Nephron (organoid): ENCODE measurements around the gene LY6G6C.

Source experiments
- H3K27ac Mint-ChIP-seq, 3 experiments: 2 replicates each; pipeline ENCODE4 v1.8.0; 2020; ENCODE audit warnings: mixed read lengths in 3 of 3, mild to moderate bottlenecking in 2 of 3, moderate library complexity in 1 of 3
- H3K27me3 Mint-ChIP-seq: 2 replicates; pipeline ENCODE4 v1.8.0; 2021; ENCODE audit warnings: low read depth, mild to moderate bottlenecking, moderate library complexity, mixed read lengths
- H3K36me3 Mint-ChIP-seq: 2 replicates; pipeline ENCODE4 v1.8.0; 2020; ENCODE audit warnings: low read depth, mixed read lengths
- H3K4me1 Mint-ChIP-seq: 2 replicates; pipeline ENCODE4 v1.8.0; 2020; ENCODE audit warnings: mixed read lengths
- H3K4me3 Mint-ChIP-seq, 3 experiments: 2 replicates each; pipeline ENCODE4 v1.8.0; 2020; ENCODE audit warnings: mild to moderate bottlenecking in 3 of 3, mixed read lengths in 3 of 3, moderate library complexity in 2 of 3
- H3K9me3 Mint-ChIP-seq: 2 replicates; pipeline ENCODE4 v1.8.0; 2020; ENCODE audit warnings: mixed read lengths
- TF ChIP-seq, protein P1 (sequence below), 3 experiments: fragments of 200-600 bp; sonication (generic); IDR thresholded peaks; one replicate each; pipeline ENCODE4 v1.5.0; 2021; ENCODE audit warnings: antibody characterized with exemption in 3 of 3; ENCODE audit not compliant: unreplicated experiment in 3 of 3

The LY6G6C gene

DNA sequence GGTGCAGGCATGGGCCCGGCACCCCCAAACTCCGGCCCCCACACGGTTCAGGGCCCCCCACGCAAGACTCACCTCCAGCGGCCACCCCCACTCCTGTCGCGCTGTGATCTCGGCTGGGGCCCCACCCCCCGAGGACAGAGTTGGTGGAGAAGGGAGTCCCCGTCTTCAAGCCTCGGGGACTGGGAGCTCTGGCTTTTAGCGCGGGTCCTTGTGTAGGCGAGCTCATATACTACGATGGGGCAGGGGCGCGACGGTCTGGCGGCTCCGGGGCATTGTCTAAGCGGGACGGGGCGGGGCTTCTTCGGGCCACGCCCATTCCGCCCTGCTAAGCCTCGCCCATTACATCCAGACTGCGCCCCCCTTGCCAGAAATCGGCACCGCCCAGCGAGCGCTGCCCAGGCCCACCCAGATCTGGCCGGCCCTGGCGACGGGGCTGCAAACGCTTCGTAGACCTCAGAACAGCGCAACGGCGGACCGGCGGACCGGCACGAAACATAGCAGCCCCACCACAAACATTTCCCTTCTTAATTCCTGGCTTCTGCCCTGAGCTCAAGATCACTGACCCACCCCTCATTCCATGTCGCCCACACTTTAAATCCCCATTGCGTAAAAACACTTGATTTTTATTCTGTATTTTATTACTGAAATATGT is 8.6 kb upstream of the LY6G6C start:
- Mint-ChIP-seq H3K36me3 (peaks cover 69% of the 10 kb centered on the region), H3K4me3 (peak overlapping the region; percentile 97 to 98 (median 98)), H3K27me3 (no peaks in the 10 kb centered on the region), H3K27ac (peak overlapping the region; percentile 90 to 95 (median 92)), H3K9me3 (no peaks in the 10 kb centered on the region), H3K4me1 (peaks cover 31% of the 10 kb centered on the region)
- TF ChIP-seq, protein P1, sequence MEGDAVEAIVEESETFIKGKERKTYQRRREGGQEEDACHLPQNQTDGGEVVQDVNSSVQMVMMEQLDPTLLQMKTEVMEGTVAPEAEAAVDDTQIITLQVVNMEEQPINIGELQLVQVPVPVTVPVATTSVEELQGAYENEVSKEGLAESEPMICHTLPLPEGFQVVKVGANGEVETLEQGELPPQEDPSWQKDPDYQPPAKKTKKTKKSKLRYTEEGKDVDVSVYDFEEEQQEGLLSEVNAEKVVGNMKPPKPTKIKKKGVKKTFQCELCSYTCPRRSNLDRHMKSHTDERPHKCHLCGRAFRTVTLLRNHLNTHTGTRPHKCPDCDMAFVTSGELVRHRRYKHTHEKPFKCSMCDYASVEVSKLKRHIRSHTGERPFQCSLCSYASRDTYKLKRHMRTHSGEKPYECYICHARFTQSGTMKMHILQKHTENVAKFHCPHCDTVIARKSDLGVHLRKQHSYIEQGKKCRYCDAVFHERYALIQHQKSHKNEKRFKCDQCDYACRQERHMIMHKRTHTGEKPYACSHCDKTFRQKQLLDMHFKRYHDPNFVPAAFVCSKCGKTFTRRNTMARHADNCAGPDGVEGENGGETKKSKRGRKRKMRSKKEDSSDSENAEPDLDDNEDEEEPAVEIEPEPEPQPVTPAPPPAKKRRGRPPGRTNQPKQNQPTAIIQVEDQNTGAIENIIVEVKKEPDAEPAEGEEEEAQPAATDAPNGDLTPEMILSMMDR (IDR thresholded peaks at IDR 0.05; ENCODE audit: unreplicated experiment in 3 of 3) = no peak

DNA sequence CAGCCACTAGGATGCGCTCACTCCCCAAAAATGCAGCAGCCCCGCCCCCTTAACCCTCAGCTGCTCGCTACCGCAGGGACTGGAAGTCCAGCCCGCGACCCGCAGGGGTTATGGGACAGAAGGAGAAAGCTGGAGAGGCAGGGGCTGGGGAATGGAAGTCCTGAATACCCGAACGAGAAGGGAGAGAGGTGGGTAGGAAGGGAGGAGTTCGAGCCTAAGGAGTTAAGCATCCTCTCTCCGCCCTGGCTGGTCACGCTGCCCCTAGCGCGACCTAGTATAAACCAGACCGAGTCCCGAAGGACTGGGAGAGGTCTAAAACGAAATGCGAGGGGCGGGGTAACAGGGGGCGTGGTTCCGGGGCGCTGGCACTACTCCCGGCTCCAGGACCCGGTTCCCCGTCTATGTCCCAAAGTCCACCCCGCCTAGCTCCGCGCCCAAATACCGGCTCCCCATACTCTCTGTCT is 8.0 kb upstream of the LY6G6C start:
- no peaks in the 10 kb centered on the region for H3K27me3 Mint-ChIP-seq
- peak overlapping the region; percentile 97 to 98 (median 98) for H3K4me3 Mint-ChIP-seq
- peaks cover 31% of the 10 kb centered on the region for H3K4me1 Mint-ChIP-seq
- no peaks in the 10 kb centered on the region for H3K9me3 Mint-ChIP-seq
- peak overlapping the region; percentile 90 to 95 (median 92) for H3K27ac Mint-ChIP-seq
- H3K36me3 Mint-ChIP-seq = peaks cover 70% of the 10 kb centered on the region
- TF ChIP-seq, protein P1 (IDR thresholded peaks at IDR 0.05; ENCODE audit: unreplicated experiment in 3 of 3) = peak in 2 of 3 experiments; percentile 63 to 75

DNA sequence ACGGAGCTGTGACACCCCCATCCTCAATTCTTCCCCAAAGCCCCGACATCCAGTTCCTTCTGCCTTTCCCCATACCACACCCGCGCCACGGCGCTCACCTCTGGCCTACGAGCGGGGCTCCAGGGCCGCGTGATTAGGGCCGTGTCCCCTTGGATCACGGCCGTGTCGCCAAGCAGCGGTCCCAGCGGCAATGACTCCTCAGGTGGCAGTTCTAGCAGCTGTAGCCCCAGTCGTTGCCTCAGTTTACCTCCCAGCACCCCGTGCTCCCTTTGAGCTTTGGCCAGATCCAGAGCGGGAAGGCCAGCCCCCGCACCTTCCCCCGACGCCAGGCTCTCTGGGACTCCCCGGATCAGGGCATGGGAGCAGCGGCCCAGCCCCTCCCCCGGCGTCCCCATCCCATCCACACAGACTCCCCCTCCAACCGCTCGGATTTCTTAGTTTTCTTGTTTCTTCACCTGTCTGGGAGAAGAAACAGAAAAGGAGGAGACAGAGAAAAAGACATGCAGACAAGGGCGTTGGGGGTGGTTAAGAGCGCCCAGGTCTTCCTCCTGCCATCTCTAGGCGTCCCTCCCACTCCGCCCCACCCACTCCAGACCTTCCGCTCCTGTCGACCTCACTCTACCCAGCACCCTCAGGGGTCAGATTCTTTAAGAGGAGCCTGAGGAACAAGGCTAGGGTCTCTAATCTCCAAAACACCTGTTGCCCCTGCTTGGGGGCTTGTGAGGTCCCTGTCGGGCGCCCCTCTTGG is 7.4 kb upstream of the LY6G6C start, which contains the start of gene DDAH2:
Gene DDAH2, minus strand, starts transcription at position 533 of the 748 bp plus-strand sequence. Its CDS starts 138 bp downstream, at position 395.
- TF ChIP-seq, protein P1 (IDR thresholded peaks at IDR 0.05; ENCODE audit: unreplicated experiment in 3 of 3) = peak in 1 of 3 experiments; percentile 73
- H3K4me3 Mint-ChIP-seq = peak within 1 kb of the TSS; percentile 97 to 98 (median 98)
- H3K27me3 Mint-ChIP-seq = no peaks in the 10 kb centered on the region
- no peaks in the 10 kb centered on the region for H3K9me3 Mint-ChIP-seq
- H3K27ac Mint-ChIP-seq = peak within 1 kb of the TSS; percentile 90 to 95 (median 92)
- H3K4me1 Mint-ChIP-seq = peaks cover 25% of the 10 kb centered on the region
- peaks cover 71% of the 10 kb centered on the region for H3K36me3 Mint-ChIP-seq

DNA sequence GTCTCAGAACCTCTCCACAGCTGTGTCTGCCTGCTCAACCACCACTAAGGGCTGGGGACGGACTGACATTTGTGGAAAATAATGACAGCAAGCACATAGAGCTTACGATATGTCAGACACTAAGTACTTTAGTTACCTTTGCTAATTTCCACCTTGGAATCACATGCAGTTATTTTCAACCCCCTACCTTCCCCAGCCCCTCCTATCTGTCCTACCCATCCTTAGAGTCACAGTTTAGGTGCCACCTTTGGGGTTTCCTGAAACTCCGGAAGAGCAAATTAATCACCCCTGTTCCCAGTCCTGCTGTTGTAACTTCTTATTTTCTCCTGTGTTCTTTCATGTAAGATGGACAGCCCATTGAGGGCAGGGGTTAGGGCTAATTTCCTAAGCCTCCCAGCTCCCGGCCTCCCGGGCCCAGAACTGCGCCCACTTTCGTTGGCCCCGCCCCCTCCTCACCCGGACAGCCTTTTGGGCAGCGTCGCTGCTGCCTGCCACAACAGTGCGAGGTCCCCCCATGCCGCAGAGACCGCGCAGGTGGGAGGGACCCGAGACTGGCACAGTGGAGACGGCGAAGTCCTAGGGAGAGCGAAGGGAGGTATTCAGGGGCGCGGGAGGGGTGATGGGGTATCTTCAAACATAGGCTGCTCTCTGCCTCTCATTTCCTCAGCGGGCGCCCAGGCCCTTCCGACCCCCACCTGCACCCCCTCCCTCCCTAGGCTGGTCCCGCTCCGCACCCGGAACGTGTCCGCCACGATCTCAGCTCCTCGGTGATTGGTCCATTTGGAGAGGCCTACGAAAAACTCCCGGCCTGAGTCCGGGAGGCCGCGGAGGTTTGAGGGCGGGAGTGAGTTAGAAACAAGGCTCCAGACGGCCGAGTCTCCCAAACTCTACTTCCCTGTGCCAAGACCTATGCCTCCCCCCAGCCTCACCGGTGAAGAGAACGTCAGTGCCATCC is 6.4 kb upstream of the LY6G6C start:
- Mint-ChIP-seq H3K27me3 (no peaks in the 10 kb centered on the region), H3K27ac (no peak overlapping the region), H3K4me3 (peak overlapping the region; percentile 97 to 98 (median 98)), H3K4me1 (peaks cover 16% of the 10 kb centered on the region), H3K9me3 (no peaks in the 10 kb centered on the region), H3K36me3 (peaks cover 65% of the 10 kb centered on the region)
- TF ChIP-seq, protein P1 (IDR thresholded peaks at IDR 0.05; ENCODE audit: unreplicated experiment in 3 of 3) = no peak

DNA sequence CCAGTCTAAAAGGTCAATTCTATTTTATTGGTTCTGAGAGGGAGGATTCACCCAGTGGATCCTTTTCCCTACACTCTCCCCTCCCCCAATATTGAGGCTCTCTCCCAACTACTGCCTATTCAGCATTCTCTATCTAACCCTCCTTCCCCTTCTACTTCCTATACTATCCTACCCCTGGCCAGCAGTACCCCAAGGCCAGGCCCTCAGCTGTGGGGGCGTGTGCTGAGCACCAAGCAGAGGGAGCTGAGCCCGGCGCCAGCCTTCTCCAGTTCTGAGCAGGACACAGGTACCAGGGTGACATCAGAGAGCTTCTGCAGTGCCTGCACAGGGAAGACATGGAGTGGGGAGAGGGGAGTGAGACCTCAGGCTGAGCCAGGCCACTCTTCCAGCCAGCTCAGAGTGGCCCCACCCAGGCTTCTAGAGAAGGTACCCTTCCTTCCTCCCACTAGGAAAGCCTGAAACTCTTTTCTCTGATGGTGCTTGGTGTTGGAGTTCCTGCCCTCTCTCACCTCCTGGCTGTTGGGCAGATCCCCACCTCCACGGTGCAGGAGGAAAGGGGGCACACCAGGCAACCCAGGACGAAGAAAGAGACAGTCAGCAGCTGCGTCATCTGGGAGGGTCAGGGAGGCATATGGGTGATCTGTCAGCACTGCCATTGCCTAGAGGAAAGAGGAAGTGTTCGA is 5.6 kb upstream of the LY6G6C start:
- Mint-ChIP-seq H3K27ac (peak overlapping the region in 1 of 3 experiments; percentile 52), H3K36me3 (peaks cover 60% of the 10 kb centered on the region), H3K9me3 (no peaks in the 10 kb centered on the region), H3K27me3 (no peaks in the 10 kb centered on the region), H3K4me3 (peak overlapping the region; percentile 70 to 85 (median 83)), H3K4me1 (peaks cover 15% of the 10 kb centered on the region)
- TF ChIP-seq, protein P1 (IDR thresholded peaks at IDR 0.05; ENCODE audit: unreplicated experiment in 3 of 3) = no peak
